ENCODE data around the gene LATS1. TPM values are rescaled to one million over a fixed set of nuclear protein-coding genes. Genes with fewer than 3 reads are reported as not detected.

LATS1 gene
- total RNA-seq, 2 donors from 2014 or later = 28.7 to 44.8 TPM

DNA sequence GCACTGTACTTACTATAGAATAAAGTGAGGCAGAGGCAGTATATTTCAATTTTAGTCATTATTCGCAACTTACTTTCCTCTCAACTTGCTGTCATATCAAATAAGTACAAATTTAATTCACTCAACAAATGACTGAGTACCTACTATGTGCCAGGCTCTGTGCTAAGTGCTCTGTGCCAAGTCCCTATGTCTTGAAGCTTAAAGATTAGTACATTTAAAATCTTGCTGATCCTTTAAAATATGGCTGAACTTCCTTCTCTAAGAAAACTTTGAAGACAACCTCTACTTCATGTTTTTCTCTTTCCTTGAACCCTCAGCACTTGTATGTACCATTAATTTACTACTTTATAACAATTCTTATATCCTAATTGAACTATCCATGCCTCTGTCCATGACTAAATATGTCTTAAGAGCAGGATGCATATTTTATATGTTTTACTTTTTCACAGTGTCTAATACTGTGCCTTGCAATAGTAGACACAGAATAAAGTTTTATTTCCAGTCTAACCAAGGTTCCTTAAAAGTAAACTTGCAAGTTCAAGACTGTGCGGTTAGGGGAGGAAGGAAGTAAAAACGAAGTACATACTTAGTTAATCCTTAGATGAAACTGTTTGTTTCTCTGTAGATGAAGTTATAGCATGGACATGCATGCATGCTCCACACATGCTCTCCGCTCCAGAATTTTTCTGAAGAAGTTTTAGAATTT lies 10.0 kb upstream of the LATS1 start:
- no peaks in the 10 kb centered on the region for H3K27me3 ChIP-seq (replicated peaks; ENCODE audit: insufficient read depth)
- no peaks in the 10 kb centered on the region for H3K9me3 ChIP-seq
- no peak for DNase-seq (ENCODE audit: low spot score)
- WGBS = 88% methylated on average over 4 of the region's 4 CpGs
- H3K36me3 ChIP-seq = no peaks in the 10 kb centered on the region
- no peak overlapping the region for H3K4me3 ChIP-seq
- no peaks in the 10 kb centered on the region for H3K4me1 ChIP-seq (replicated peaks)
- no peak overlapping the region for H3K27ac ChIP-seq
- intact Hi-C loops (cut with DNase I) = loop anchor here (10.0 kb wide), 2 partner anchors 137 to 197 kb away; partner anchors contain the start of genes LRP11 and RAET1G
- TF ChIP-seq CTCF (IDR thresholded peaks at IDR 0.05) (no peak), POLR2AphosphoS5 (IDR thresholded peaks at IDR 0.05) (no peak), POLR2A (IDR thresholded peaks at IDR 0.05) (no peak)

DNA sequence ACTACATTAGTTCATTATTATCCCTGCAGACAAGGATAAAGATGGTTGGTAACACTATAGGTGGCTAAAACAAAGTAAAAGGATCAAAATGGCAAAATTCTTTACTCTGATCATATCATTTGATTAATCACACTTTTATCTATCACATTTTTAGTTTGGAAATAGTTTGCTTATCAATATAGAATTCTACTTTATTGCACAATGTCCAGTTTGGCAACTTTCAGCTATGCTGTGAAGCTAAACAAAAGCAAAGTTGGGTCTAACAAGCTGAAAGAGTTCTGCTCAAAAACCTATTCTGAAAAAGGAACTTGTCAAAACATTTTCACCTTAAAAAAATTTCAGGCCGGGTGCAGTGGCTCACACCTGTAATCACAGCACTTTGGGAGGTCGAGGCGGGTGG lies 7.9 kb upstream of the LATS1 start:
- 95% methylated on average over 3 of the region's 3 CpGs for WGBS
- intact Hi-C loops (cut with DNase I) = loop anchor here (10.0 kb wide), 2 partner anchors 139 to 199 kb away; partner anchors contain the start of genes LRP11 and RAET1G
- Histone ChIP-seq H3K27me3 (replicated peaks; ENCODE audit: insufficient read depth) (no peaks in the 10 kb centered on the region), H3K9me3 (no peaks in the 10 kb centered on the region), H3K36me3 (no peaks in the 10 kb centered on the region), H3K4me3 (no peak overlapping the region), H3K27ac (no peak overlapping the region), H3K4me1 (replicated peaks) (no peaks in the 10 kb centered on the region)
- no peak for DNase-seq (ENCODE audit: low spot score)
- TF ChIP-seq POLR2A (IDR thresholded peaks at IDR 0.05) = no peak
- TF ChIP-seq POLR2AphosphoS5 (IDR thresholded peaks at IDR 0.05) = no peak
- no peak for TF ChIP-seq CTCF (IDR thresholded peaks at IDR 0.05)

DNA sequence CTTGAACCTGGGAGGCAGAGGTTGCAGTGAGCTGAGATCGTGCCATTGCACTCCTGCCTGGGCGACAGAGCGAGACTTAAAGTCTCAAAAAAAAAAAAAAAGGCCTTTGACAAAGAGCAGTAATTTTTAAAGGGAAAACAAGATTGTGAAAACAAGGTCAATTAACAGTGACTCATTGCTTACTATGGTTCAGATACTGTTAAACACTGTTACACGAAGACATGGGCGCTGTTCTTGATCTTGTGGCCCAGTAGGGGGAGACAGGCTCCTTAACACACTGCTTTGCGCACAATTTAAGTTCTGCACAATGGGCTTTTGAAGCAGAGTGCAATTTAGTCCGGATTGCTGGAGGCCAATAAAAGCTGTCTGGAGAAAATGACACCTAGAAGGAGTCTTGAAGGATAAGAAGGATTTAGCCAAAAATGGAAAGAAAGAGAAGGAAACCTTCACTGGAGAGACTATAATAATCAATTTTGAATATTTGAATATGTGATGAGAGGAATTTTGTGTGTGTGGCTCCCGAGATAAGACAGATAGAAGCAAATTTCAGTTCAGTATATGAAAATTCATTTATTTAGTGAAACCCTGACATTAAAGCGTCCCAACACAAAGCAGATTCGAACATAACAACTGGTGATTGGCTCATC lies 6.0 kb upstream of the LATS1 start:
- Histone ChIP-seq H3K36me3 (no peaks in the 10 kb centered on the region), H3K9me3 (no peaks in the 10 kb centered on the region), H3K4me3 (no peak overlapping the region), H3K27me3 (replicated peaks; ENCODE audit: insufficient read depth) (no peaks in the 10 kb centered on the region), H3K4me1 (replicated peaks) (no peaks in the 10 kb centered on the region), H3K27ac (no peak overlapping the region)
- peak; percentile 36 for DNase-seq (ENCODE audit: low spot score)
- 59% methylated on average over 10 of the region's 10 CpGs for whole genome bisulfite sequencing
- intact Hi-C loops (cut with DNase I) = loop anchor here (10.0 kb wide), 2 partner anchors 141 to 201 kb away; partner anchors contain the start of genes LRP11 and RAET1G
- TF ChIP-seq POLR2AphosphoS5 (IDR thresholded peaks at IDR 0.05) = peak; percentile 9
- peak in 3 of 4 experiments; percentile 45 to 60 (median 51) for TF ChIP-seq CTCF (IDR thresholded peaks at IDR 0.05)
- no peak for TF ChIP-seq POLR2A (IDR thresholded peaks at IDR 0.05)

GRCh38 chr6:149723262-149723661 lies 5.4 kb upstream of the LATS1 start:
- TF ChIP-seq POLR2A (IDR thresholded peaks at IDR 0.05) = no peak
- no peak for TF ChIP-seq CTCF (IDR thresholded peaks at IDR 0.05)
- no peak for TF ChIP-seq POLR2AphosphoS5 (IDR thresholded peaks at IDR 0.05)
- Histone ChIP-seq H3K9me3 (no peaks in the 10 kb centered on the region), H3K27ac (no peak overlapping the region), H3K4me3 (no peak overlapping the region), H3K27me3 (replicated peaks; ENCODE audit: insufficient read depth) (no peaks in the 10 kb centered on the region), H3K36me3 (no peaks in the 10 kb centered on the region), H3K4me1 (replicated peaks) (no peaks in the 10 kb centered on the region)
- intact Hi-C loops (cut with DNase I) = loop anchor here (10.0 kb wide), 2 partner anchors 142 to 202 kb away; partner anchors contain the start of genes LRP11 and RAET1G
- WGBS = 81% methylated on average over 4 of the region's 4 CpGs
- no peak for DNase-seq (ENCODE audit: low spot score)
